Ectodermal cell (in vitro differentiated cells): ENCODE results near the gene PPP2R2C.

Experiments used
- H3K27ac ChIP-seq: 2 replicates; pipeline ENCODE4 v1.7.0; 2013; ENCODE audit warnings: mild to moderate bottlenecking, low read depth, low read length; ENCODE audit not compliant: insufficient read depth, poor library complexity, severe bottlenecking
- H3K27me3 ChIP-seq: 2 replicates; pipeline ENCODE4 v1.7.0; 2013; ENCODE audit warnings: mild to moderate bottlenecking, low read length; ENCODE audit not compliant: insufficient read depth, control insufficient read depth, poor library complexity, severe bottlenecking
- H3K36me3 ChIP-seq: one replicate; pipeline ENCODE4 v1.7.0; 2013; ENCODE audit warnings: low read length; ENCODE audit not compliant: control insufficient read depth, insufficient read depth
- H3K4me1 ChIP-seq: one replicate; pipeline ENCODE4 v1.7.0; 2013; ENCODE audit warnings: low read length; ENCODE audit not compliant: control insufficient read depth, insufficient read depth
- H3K4me3 ChIP-seq: 2 replicates; pipeline ENCODE4 v1.7.0; 2013; ENCODE audit warnings: low read depth, low read length, control low read depth; ENCODE audit not compliant: insufficient read depth
- H3K9me3 ChIP-seq: 2 replicates; pipeline ENCODE4 v1.7.0; 2013; ENCODE audit warnings: mild to moderate bottlenecking, low read length, moderate library complexity; ENCODE audit not compliant: control insufficient read depth
- WGBS, 2 experiments: methylation state at CpG; one replicate each; pipeline ENCODE4 v1.1.7; 2013; ENCODE audit warnings: missing lambda C conversion rate in 2 of 2; 5-methylcytosine and 5-hydroxymethylcytosine counted together

The PPP2R2C gene

GRCh38 chr4:6372649-6373525, 99.5 kb downstream of the PPP2R2C start:
- WGBS, 2 experiments = 89 to 92% methylated on average over 14 of the region's 14 CpGs
- Histone ChIP-seq H3K27ac (no peak overlapping the region), H3K36me3 (no peaks in the 10 kb centered on the region), H3K4me1 (peaks cover 22% of the 10 kb centered on the region), H3K4me3 (no peak overlapping the region), H3K9me3 (no peaks in the 10 kb centered on the region), H3K27me3 (no peaks in the 10 kb centered on the region)

DNA sequence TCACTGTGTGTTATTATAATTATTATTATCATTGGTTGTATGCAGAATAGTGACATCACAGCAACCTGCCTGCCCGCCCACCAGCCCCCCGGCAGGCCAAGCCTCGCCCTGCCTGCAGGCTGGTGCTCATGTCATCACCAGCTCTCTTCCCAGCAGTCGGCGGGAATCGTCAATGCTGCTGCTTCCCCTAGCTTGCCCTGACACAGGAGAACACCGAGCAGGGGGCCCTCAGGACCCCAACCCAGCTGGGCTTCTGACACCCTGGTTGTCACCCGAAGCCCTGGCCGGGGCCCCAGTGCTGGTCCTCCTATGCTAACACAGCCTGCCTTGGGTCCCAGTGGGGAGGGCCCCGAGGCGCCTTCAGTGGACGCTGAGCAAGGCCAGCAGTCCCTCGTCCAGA, 100.6 kb downstream of the PPP2R2C start:
- H3K36me3 ChIP-seq = no peaks in the 10 kb centered on the region
- no peaks in the 10 kb centered on the region for H3K9me3 ChIP-seq
- H3K27ac ChIP-seq = no peak overlapping the region
- H3K27me3 ChIP-seq = no peaks in the 10 kb centered on the region
- WGBS, 2 experiments = 94% methylated on average over 13 of the region's 13 CpGs
- H3K4me3 ChIP-seq = no peak overlapping the region
- H3K4me1 ChIP-seq = peaks cover 22% of the 10 kb centered on the region

GRCh38 chr4:6371271-6371670, 101.1 kb downstream of the PPP2R2C start:
- peaks cover 26% of the 10 kb centered on the region for H3K4me1 ChIP-seq
- no peak overlapping the region for H3K4me3 ChIP-seq
- WGBS, 2 experiments = 93 to 94% methylated on average over 5 of the region's 5 CpGs
- H3K9me3 ChIP-seq = no peaks in the 10 kb centered on the region
- H3K27me3 ChIP-seq = no peaks in the 10 kb centered on the region
- no peak overlapping the region for H3K27ac ChIP-seq
- no peaks in the 10 kb centered on the region for H3K36me3 ChIP-seq

DNA sequence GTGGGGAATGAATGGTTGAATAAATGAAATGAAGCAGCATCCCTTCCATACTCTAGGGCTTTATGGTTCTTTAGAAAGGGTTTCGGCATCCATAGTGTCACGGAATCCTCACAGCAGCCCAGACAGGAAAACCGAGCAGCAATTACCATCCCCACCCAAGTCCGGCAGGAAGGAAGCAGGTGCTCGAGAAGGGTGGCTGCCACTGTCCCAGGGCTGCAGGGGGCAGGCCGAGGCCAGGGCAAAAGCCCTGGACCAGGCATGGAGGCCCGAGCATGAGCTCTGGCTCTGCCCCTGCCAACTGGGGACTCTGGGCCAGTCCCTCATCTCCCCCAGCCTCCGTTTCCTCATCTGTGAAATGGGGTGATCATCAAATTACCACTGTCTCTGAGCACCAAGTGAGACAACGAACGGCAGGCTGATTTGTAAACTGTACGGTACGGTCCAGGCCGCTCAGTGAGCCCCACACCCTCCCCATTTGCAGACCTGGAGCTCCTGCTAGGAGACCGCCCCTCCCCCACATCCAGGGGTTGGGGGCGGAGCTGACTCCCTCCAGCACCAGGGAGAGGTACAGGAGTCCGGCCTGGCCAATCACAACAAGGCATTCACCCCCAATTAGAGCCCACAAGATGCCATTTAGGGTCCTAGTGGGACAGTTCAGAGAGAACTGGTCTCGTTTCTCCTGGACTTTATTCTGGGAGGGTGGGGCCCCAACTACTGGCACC, 102.3 kb downstream of the PPP2R2C start:
- H3K4me3 ChIP-seq = no peak overlapping the region
- 78 to 82% methylated on average over 17 of the region's 17 CpGs for WGBS, 2 experiments
- no peaks in the 10 kb centered on the region for H3K36me3 ChIP-seq
- no peaks in the 10 kb centered on the region for H3K9me3 ChIP-seq
- no peak overlapping the region for H3K27ac ChIP-seq
- peaks cover 37% of the 10 kb centered on the region for H3K4me1 ChIP-seq
- H3K27me3 ChIP-seq = no peaks in the 10 kb centered on the region

DNA sequence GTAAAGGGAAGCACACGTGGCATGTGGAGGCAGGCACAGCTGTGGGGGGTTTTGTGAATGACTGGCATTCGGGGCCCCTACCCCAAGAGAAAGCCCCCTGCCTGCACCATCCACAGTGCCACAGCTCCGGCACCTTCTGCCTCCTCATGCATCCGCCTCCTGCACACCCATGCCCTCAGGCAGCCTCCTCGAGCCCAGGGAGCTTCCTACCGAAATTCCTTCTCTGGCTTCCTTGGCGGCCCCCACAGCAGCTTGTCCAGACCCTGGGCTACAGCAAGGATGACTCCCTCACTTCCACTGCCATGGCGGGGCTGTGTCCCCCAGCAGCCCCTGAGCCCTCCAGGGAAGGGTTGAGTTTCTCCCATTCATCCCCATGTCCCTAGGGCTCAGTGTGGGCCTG, 102.9 kb downstream of the PPP2R2C start:
- Histone ChIP-seq H3K9me3 (no peaks in the 10 kb centered on the region), H3K4me3 (no peak overlapping the region), H3K27ac (no peak overlapping the region), H3K4me1 (peaks cover 38% of the 10 kb centered on the region), H3K27me3 (no peaks in the 10 kb centered on the region), H3K36me3 (no peaks in the 10 kb centered on the region)
- 76 to 82% methylated on average over 8 of the region's 8 CpGs for WGBS, 2 experiments

GRCh38 chr4:6369035-6369434, 103.4 kb downstream of the PPP2R2C start:
- Histone ChIP-seq H3K4me3 (no peak overlapping the region), H3K27ac (no peak overlapping the region), H3K27me3 (no peaks in the 10 kb centered on the region), H3K9me3 (no peaks in the 10 kb centered on the region), H3K36me3 (no peaks in the 10 kb centered on the region), H3K4me1 (peaks cover 38% of the 10 kb centered on the region)
- 83 to 87% methylated on average over 7 to 8 of the region's 8 CpGs for WGBS, 2 experiments

DNA sequence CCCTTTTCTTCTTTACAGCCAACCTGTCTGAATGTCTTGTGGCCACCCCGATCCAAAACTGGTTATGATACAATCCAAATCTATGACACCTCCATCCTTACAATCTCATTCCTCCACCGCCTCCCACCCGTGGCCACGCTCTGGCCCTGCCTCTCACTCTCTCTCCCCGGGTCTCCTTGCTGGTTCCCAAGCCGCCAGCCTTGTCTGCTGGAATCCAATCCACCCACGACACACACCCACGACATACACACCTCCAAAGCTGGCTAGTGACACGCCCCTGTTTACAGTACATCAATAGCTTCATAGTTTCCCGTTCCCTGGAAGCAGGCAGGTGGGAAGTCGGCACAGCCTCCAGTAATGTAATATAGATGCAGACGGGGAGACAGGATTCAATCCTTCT, 103.8 kb downstream of the PPP2R2C start:
- Histone ChIP-seq H3K4me3 (no peak overlapping the region), H3K36me3 (no peaks in the 10 kb centered on the region), H3K27me3 (no peaks in the 10 kb centered on the region), H3K9me3 (no peaks in the 10 kb centered on the region), H3K4me1 (peaks cover 38% of the 10 kb centered on the region), H3K27ac (no peak overlapping the region)
- WGBS, 2 experiments = 87 to 91% methylated on average over 12 of the region's 12 CpGs

DNA sequence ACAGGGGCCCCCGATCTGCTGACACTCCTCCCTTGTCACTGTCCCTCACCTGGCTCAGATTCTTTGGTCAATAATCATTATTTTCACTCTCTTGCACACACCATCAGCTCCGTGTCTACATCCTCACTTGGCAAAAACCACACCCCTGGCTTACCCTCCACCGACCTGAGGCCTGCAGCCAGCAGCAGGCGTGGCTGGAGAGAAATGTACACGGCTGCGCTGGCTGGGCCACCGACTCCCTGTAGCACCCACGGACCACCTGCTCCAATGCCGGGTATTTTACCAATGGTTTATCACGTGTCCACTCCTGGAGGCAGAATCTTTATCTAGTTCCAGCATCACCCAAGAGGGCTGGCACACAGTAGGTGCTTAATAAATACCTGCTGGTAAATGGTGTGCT, 104.3 kb downstream of the PPP2R2C start:
- Histone ChIP-seq H3K4me3 (no peak overlapping the region), H3K4me1 (peaks cover 38% of the 10 kb centered on the region), H3K27me3 (no peaks in the 10 kb centered on the region), H3K9me3 (no peaks in the 10 kb centered on the region), H3K36me3 (no peaks in the 10 kb centered on the region), H3K27ac (no peak overlapping the region)
- 90 to 92% methylated on average over 10 of the region's 10 CpGs for WGBS, 2 experiments

DNA sequence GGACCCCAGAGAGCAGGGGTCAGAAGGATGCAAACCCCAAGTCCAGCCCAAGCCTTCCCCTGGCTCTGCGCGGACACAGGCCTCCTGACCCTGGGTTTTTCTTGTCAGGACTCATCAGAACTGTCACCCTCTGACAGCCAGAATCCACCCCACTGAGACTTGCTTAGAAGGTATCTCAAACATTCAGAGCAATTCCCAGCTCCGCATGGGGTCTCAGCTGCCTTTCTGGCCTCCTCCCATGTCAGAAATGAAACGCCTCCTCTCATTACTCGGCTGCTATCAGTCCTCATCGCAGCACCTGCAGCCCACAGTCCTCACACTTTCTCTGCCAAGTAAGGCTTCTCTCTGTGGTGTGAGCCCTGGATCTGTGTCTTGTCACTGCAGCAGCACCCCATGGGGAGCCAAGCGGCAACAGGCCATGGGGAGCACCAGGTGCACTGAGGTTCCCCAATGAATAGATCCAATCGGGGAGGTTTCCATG, 105.0 kb downstream of the PPP2R2C start:
- H3K4me1 ChIP-seq = peaks cover 38% of the 10 kb centered on the region
- H3K9me3 ChIP-seq = no peaks in the 10 kb centered on the region
- WGBS, 2 experiments = 23 to 27% methylated on average over 8 of the region's 8 CpGs
- H3K27me3 ChIP-seq = no peaks in the 10 kb centered on the region
- H3K36me3 ChIP-seq = no peaks in the 10 kb centered on the region
- no peak overlapping the region for H3K27ac ChIP-seq
- H3K4me3 ChIP-seq = no peak overlapping the region

- H3K27ac ChIP-seq = no peak overlapping the region
- no peaks in the 10 kb centered on the region for H3K9me3 ChIP-seq
- no peak overlapping the region for H3K4me3 ChIP-seq
- H3K4me1 ChIP-seq = peaks cover 38% of the 10 kb centered on the region
- no peaks in the 10 kb centered on the region for H3K36me3 ChIP-seq
- H3K27me3 ChIP-seq = peaks cover 3% of the 10 kb centered on the region
- 87 to 93% methylated on average over 5 of the region's 5 CpGs for WGBS, 2 experiments
These were observed 105.8 kb downstream of the PPP2R2C start for GRCh38 chr4:6366581-6366980.
